T1000 (cell line): Measurements from ENCODE around the gene ASIC1.

Experiments
- DNase-seq: peaks from one replicate; lab custom pipeline; 2025; ENCODE audit warnings: mixed read lengths; lab: John Stamatoyannopoulos, UW

The ASIC1 gene

DNA sequence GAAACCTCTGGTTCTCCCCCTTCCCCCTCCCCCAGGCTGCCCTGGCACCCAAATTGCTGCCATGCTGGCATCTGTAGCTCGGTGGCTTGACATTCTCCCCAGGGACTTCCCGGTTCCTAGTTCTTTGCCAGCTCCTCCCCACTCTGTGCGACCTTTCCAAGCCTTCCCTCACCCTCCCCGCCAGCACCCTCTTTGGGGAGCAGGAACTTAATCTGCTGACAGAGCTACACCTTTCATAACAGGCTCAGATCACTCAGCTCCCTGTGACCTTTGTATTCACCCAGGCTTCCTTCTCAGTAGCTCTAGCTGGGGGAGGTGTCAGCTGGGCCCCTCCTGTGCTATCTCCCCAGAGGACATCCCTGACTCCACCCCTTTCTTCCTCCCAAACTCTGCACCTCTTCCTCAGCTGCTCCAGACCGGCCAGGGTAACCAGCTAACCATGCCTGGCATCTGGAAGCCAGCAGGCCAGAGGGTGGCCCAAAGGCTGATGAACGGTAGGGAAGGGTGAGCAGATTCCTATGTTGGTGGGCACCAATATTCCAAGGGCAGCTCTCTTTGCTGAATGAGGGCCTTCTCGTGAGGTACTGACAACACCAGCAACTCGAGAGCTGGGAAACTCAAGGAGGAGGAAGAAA, 52.8 kb downstream of the ASIC1 start:
- no peak for DNase-seq

DNA sequence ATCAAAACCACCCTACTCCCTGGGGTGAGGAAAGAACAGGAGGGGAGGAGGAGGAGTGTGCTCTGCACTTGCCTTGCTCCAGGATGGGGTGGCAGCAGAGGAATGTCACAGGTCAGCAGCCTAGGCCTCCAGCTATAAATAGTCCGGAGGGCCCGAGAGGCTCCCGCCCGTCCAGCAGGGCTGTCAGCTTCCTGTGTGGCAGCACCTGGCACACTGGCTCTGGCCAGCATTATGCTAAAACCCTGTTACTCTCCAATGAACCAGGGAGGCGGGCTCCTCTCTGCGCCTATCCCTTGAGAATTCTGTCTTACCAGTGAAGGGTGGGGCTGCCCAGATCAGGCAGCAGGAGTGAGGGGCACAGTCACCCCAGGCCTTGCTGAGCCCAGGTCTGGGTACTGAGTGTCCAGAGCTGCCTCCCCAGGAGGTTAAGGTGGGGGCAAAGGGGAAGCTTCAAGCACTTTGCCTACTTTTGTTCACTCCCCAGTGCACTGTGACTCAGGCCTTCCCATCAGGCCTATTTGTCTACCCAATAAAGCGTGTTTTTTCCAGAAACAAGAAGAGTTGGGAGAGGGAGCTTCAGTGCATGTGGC, 53.5 kb downstream of the ASIC1 start:
- DNase-seq = no peak

DNA sequence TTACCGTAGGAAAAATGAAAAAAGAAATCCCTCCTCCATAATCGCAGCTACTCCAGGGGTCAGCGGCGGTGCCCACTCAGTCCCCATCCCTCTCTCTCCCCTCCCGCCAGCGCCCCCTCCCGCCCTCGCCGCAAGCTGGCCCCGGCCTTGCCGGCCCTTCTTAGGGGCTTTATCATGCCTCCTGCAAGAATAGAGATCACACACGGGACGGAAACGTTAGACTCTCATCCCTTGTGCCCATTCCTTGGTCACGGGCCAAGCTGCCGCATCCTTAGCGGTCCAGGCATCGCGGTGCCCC, 53.9 kb downstream of the ASIC1 start:
- no peak for DNase-seq

DNA sequence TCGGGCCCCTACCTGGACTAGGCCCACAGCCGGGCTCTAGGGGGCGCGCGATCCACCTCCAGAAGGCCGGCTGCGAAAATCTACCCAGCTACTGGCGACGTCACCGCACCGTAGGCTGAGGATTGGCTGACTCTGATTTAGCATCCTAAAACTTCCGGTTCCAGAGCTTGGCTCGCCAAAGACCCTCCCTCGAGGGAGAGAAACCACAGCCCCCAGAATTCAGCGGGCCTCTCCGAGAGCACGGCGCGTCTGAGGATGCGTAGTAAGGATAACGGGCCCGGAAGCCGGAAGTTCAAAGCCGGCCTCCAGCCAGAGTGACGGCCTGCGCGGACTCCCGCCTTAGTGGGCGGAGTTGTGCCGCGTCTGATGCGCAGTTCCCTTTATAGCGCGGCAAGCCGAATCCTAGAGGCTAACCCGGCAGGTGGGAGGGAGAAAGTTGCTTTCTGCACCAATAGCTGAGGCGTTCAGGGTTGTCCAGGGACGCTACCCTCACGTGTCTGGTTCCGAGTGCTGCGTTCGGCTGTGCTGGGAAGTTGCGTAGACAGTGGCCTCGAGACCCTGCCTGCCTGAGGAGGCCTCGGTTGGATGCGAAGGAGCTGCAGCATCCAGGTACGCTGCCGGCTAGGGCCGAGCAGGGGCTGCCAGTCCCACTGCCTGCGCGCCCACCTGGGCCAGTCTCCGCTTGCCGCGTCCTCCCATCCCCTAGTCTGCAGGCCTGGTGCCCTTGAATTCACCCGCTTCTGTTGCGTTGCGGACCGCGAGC, 54.5 kb downstream of the ASIC1 start, which contains the start of gene COX14:
Gene COX14, plus strand, starts transcription at position 544 of the 763 bp plus-strand sequence. CDS start 7,808 bp downstream, outside the sequence.
- DNase-seq = peak; percentile 99

DNA sequence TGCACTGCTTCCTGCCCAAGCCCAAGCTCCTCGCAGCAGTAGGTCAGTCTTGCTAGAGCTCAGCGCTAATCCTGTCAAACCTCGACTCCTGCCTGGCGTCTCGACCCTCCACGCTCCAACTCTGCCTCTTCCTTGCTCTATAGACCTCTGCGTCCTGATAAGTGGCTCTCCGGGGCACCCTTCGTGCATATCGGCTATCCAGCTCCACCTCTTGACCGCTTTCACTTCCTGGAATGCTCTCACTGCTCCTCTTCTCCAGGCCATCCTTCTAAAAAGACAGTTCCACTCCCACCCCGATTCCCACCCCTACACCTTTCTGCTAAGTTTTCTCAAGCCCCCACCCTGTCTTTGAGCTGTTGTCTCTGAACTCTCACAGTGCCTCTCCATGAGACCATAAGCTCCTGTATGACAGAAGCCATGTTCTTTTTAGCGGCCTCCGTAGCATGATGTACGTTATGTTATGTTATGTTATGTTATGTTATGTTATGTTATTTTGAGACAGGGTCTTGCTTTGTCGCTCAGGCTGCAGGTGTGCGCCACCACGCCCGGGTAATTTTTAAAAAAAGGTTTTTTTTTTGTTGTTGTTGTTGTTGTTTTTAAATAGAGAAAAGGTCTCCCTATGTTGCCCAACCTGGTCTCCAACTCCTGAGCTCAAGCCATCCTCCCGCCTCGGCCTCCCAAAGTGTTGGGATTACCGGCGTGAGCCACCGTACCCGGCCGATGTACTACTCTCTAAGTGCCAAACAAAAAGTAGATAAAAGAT, 55.2 kb downstream of the ASIC1 start:
- DNase-seq = no peak

DNA sequence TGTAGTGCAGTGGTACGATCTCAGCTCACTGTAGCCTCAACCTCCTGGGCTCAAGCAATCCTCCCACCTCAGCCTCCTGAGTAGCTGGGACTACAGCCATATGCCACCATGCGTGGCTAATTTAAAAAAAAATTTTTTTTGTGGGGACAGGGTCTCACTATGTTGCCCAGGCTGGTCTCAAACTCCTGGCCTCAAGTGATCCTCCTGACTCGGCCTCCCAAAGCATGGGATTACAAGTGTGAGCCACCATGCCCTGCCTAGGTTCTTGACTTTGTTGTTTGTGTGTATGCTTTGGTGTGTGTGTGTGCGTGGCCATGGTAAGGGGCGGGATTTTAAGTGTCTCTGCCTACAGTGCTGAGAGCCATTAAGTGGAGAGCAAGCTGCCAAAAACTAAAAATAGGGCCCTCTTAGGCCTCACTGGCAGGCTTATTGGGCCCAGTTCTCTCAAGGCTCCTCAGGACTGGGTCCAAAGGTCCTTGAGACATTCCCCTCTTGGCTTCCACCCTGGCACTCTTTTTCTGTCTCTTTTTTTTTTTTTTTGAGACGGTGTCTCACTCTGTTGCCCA, 59.7 kb downstream of the ASIC1 start:
- DNase-seq = no peak

DNA sequence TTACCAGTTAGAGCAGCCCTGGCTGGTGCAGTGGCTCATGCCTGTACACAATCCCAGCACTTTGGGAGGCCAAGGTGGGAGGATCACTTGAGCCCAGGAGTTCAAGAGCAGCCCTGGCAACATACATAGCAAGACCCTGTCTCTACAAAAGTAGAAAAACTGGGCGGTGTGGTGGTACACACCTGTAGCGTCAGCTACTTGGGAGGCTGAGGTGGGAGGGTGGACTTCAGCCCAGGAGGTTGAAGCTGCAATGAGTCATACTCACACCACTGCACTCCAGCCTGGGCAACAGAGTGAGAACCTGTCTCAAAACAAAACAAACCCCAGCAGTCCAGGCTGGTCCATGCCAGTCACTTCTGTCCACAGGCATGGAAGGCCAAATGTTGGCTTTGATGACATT, 62.0 kb downstream of the ASIC1 start:
- no peak for DNase-seq

DNA sequence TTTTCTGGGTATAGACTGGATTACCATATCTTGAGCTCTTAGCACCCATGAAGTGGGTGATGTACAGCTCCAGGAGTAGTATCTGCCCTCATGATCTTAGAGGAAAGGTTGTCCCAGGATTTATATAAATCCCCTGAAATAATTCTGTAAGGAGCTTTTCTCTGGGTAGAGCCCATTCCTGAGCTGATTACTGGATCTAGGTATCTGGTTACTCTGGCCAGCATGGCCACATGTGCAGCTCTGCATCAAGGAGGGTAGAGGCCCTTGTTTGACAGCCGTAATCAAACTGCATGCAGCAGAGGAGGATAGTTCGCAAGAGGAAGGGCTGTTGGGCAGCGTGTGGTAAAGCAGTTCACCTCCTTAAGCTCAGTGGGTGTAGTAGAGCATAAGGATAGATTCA, 63.1 kb downstream of the ASIC1 start:
- no peak for DNase-seq

DNA sequence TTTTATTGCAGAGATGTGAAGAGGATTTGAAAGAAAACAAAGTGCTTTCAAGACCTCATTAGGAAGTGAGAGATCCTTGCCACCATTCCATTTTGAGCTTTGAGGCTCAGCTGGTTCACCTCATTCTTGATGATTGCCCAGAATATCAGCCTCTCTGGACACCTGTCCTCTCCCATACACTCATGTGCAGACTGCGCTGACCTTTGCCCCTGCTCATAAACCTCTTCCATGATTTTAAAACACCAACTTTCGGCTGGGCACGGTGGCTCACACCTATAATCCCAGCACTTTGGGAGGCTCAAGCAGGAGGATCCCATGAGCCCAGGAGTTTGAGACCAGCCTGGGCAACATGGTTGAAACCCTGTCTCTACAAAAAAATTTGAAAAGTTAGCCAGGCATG, 63.6 kb downstream of the ASIC1 start:
- no peak for DNase-seq

DNA sequence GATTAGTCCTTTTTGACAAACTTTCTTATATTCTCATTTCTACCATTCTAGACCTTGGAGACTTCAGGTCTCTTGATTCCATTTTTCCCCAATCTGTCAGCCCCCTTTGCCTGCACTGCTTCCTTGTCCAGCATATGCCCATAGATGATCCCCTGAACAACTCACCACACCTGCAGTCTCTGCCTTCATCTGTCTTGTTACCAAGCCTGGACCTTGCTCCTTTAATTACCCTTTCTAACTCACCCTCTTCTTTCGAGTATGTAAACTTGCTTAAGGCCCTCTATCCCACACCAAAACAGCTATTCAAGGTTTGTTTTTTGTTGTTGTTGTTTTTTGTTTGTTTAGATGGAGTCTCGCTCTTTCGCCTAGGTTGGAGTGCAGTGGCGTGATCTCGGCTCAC, 64.2 kb downstream of the ASIC1 start:
- no peak for DNase-seq

DNA sequence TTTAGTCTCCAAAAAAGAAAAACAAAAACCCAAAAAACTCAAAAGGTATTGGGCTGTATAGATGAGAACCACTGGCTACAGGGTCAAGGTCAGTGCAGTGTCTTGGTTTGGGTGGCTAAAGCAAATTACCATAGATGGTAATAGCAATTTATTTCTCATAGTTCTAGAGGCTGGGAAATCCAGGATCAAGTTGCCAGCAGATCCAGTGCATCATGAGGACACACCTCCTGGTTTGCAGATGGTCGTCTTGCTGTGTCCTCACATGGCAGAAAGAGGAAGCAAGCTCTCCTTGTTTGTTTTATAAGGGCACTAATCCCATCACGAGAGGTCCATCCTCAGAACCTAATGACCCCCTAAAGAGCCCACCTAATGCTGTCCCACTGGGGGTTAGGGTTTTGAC, 65.8 kb downstream of the ASIC1 start:
- DNase-seq = no peak

DNA sequence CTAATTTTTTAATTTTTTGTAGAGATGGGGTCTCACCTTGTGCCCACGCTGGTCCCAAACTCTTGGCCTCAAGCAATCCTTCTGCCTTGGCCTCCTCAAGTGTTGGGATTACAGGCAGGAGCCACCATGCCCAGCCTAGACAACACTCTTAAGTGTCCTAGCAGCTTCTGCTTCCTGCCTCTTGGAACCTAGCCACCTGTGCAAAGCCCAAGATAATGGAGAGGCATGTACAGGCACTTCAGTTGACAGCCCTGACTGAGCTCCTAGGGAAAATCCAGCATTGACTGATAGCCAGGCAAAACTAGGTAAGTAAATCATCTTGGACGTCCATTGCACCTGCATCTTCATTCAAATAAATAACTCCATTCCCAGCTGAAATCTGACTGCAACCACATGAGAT, 70.2 kb downstream of the ASIC1 start:
- DNase-seq = no peak

DNA sequence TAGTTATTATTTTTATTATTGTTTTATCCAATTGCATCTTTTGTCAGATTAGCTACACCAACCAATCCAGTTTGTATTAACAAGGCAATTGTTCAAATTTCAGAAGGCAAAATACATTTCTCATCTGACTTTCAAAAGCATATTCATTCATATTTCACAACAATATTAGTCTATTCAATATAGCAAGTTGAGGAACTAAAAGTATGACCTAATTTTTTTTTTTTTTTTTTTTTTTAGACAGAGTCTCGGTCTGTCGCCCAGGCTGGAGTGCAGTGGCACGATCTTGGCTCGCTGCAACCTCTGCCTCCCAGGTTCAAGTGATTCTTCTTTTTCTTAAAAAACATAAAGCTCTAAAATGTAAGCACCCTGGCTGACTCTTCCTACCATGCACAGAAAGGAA, 71.9 kb downstream of the ASIC1 start:
- no peak for DNase-seq

DNA sequence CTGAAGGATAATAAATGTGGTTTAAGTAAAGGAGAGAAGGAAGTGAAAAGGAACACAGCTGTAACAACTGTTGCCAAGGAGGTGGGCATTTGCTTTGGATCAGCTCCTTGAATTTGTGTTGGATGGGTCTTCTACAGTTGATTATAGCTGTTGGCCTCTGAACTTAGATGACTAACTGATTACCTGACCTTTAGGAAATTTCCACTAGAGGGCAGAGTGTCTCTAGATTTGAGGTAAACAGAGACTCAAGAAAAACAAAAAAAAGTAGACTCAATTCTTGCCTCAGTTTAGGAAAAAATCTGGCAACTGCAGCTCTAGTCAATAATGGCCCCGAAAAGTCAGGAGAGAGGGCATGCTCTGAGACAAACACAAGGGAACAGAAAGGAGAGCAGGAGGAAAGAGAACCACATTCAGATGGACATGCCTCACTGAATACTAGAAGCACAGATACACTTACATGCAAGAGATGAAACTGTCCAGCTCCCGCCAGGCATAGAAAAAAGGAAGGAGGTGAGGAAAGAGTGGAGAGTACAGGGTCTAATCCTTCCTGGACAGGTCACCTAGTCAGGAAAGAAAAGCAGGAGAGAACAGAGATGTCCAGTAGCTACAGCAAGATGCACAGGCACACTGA, 75.2 kb downstream of the ASIC1 start:
- DNase-seq = no peak
